GM12878 (cell line): ENCODE measurements around the gene OR10Z1. TPM values are rescaled to one million over a fixed set of nuclear protein-coding genes. Genes with fewer than 3 reads are reported as not detected.
A peak's percentile ranks its signal among the peaks of the same experiment; 100 is the strongest.

ENCODE experiments used
- ATAC-seq: fragments of 200-7000 bp; cut with Tn5 transposase; 3 replicates; pipeline ENCODE4 v1.9.1; 2020; ENCODE audit warnings: mild to moderate bottlenecking, moderate library complexity
- BruUV-seq: library from RNA; stranded (reverse); fragments of 400-500 nt; replicated peaks from 2 replicates; lab custom pipeline; 2021; lab: Mats Ljungman, UMichigan
- CTCF ChIA-PET: fragments of 300-600 bp; sonication (Branson Sonifier 250); formaldehyde crosslinking; extraction: SDS; loops from one replicate; lab custom pipeline; 2021; ENCODE audit warnings: inconsistent platforms; lab: Yijun Ruan, JAX
- POLR2A ChIA-PET: fragments of 350-600 bp; formaldehyde crosslinking; extraction: SDS; loops from one replicate; lab custom pipeline; 2021; ENCODE audit warnings: inconsistent platforms; lab: Charles Lee
- RAD21 ChIA-PET: fragments of 300-600 bp; sonication (Branson Sonifier 250); formaldehyde crosslinking; loops from one replicate; lab custom pipeline; 2023; ENCODE audit warnings: antibody characterized with exemption; ENCODE audit not compliant: unreplicated experiment; lab: Charles Lee
- SMC1A ChIA-PET: fragments of 300-600 bp; sonication (Branson Sonifier 250); formaldehyde crosslinking; loops from one replicate; lab custom pipeline; 2023; ENCODE audit not compliant: unreplicated experiment, uncharacterized antibody; lab: Charles Lee
- DNase-seq: peaks from one replicate; pipeline ENCODE4 v3.0.0-alpha.2; 2011; ENCODE audit warnings: low read depth, low spot score
- FAIRE-seq: peaks from 3 replicates; lab custom pipeline; 2011; peaks lifted over from hg19 to GRCh38; lab: Jason Lieb, UNC
- H2AFZ ChIP-seq: 2 replicates; pipeline ENCODE4 v1.6.0; 2011; ENCODE audit warnings: low read depth, low read length, control low read depth; ENCODE audit not compliant: control insufficient read depth
- H3K27ac ChIP-seq: 2 replicates; pipeline ENCODE4 v1.5.1; 2011; ENCODE audit warnings: control low read depth; ENCODE audit not compliant: control insufficient read depth, insufficient read depth
- H3K27me3 ChIP-seq, 2 experiments: replicated peaks in 1 of 2; 2 replicates each; pipeline versions ENCODE4 v1.6.0 to v1.6.1; 2011; ENCODE audit warnings: low read length in 1 of 2; ENCODE audit not compliant: control insufficient read depth in 2 of 2, insufficient read depth in 2 of 2
- H3K36me3 ChIP-seq, 2 experiments: 2 replicates each; pipeline ENCODE4 v1.5.1; 2011; ENCODE audit warnings: low read length in 1 of 2; ENCODE audit not compliant: control insufficient read depth in 2 of 2, insufficient read depth in 2 of 2
- H3K4me1 ChIP-seq: 2 replicates; pipeline ENCODE4 v1.6.1; 2011; ENCODE audit warnings: mild to moderate bottlenecking, low read length, moderate library complexity, mixed read lengths; ENCODE audit not compliant: control insufficient read depth, insufficient read depth
- H3K4me2 ChIP-seq: 2 replicates; pipeline ENCODE4 v1.6.0; 2011; ENCODE audit warnings: control low read depth; ENCODE audit not compliant: control insufficient read depth, insufficient read depth
- H3K4me3 ChIP-seq: fragments of 200-600 bp; sonication (generic); 2 replicates; pipeline ENCODE4 v1.5.1; 2016
- H3K79me2 ChIP-seq: 2 replicates; pipeline ENCODE4 v1.6.0; 2011; ENCODE audit warnings: low read length; ENCODE audit not compliant: control insufficient read depth, insufficient read depth
- H3K9ac ChIP-seq: 2 replicates; pipeline ENCODE4 v1.8.0; 2011; ENCODE audit warnings: low read length, control low read depth, mixed read lengths; ENCODE audit not compliant: control insufficient read depth, insufficient read depth
- H3K9me3 ChIP-seq: replicated peaks from 3 replicates; pipeline ENCODE4 v1.5.1; 2011; ENCODE audit warnings: mild to moderate bottlenecking, low read length; ENCODE audit not compliant: control insufficient read depth, insufficient read depth
- H4K20me1 ChIP-seq: 2 replicates; pipeline ENCODE4 v1.6.0; 2011; ENCODE audit not compliant: control insufficient read depth, insufficient read depth
- CEBPB ChIP-seq, 2 experiments: fragments of 150-350 bp in 1 of 2; IDR thresholded peaks; 2 replicates each; pipeline ENCODE4 v1.6.1; 2012 to 2014; ENCODE audit warnings: low read depth in 2 of 2, low read length in 2 of 2, borderline replicate concordance in 1 of 2, inconsistent platforms in 1 of 2
- CREM ChIP-seq: IDR thresholded peaks from 2 replicates; pipeline ENCODE4 v1.6.1; 2014; ENCODE audit warnings: antibody characterized with exemption, low read depth
- EP300 ChIP-seq, 2 experiments: fragments of 150-350 bp in 1 of 2; IDR thresholded peaks; 2 replicates each; pipeline ENCODE4 v1.6.1; 2011 to 2012; ENCODE audit warnings: low read depth in 2 of 2, low read length in 2 of 2, borderline replicate concordance in 1 of 2, improper control_type of control experiment in 1 of 2, inconsistent platforms in 1 of 2; ENCODE audit not compliant: control insufficient read depth in 1 of 2
- ETV6 ChIP-seq, 2 experiments: fragments of 450-650 bp in 1 of 2; IDR thresholded peaks in 1 of 2; conservative IDR thresholded peaks in 1 of 2; 2 replicates each; pipeline ENCODE4 v1.6.1; 2014; ENCODE audit warnings: antibody characterized with exemption in 1 of 2, borderline replicate concordance in 1 of 2, low read depth in 1 of 2, mild to moderate bottlenecking in 1 of 2, moderate library complexity in 1 of 2
- FOXM1 ChIP-seq: IDR thresholded peaks from 2 replicates; pipeline ENCODE4 v1.6.1; 2012; ENCODE audit warnings: low read depth, mild to moderate bottlenecking, inconsistent platforms, low read length, moderate library complexity
- HCFC1 ChIP-seq: fragments of 150-350 bp; IDR thresholded peaks from 2 replicates; pipeline ENCODE4 v1.6.1; 2014; ENCODE audit warnings: low read length
- HDAC2 ChIP-seq: fragments of 200-600 bp; sonication (generic); IDR thresholded peaks from 2 replicates; pipeline ENCODE4 v1.6.1; 2017
- HDGF ChIP-seq: fragments of 450-650 bp; IDR thresholded peaks from 2 replicates; pipeline ENCODE4 v1.6.1; 2016; ENCODE audit warnings: antibody characterized with exemption
- IKZF2 ChIP-seq, 2 experiments: fragments of 450-650 bp; IDR thresholded peaks; 2 replicates each; pipeline ENCODE4 v1.6.1; 2017; ENCODE audit warnings: mild to moderate bottlenecking in 2 of 2, moderate library complexity in 2 of 2
- MAX ChIP-seq: IDR thresholded peaks from 2 replicates; pipeline ENCODE4 v1.6.1; 2012; ENCODE audit warnings: low read depth, low read length, improper control_type of control experiment
- PKNOX1 ChIP-seq: fragments of 450-650 bp; IDR thresholded peaks from 2 replicates; pipeline ENCODE4 v1.6.1; 2016; ENCODE audit warnings: mild to moderate bottlenecking
- POLR2A ChIP-seq: IDR thresholded peaks from 2 replicates; pipeline ENCODE4 v1.6.1; 2011; ENCODE audit warnings: low read depth, mild to moderate bottlenecking, low read length
- SPI1 ChIP-seq: IDR thresholded peaks from 2 replicates; pipeline ENCODE4 v1.6.1; 2011; ENCODE audit warnings: low read depth, mild to moderate bottlenecking, low read length, moderate library complexity, borderline replicate concordance; ENCODE audit not compliant: insufficient read depth
- WRNIP1 ChIP-seq: IDR thresholded peaks from 2 replicates; pipeline ENCODE4 v1.6.1; 2011; ENCODE audit warnings: low read depth, low read length, improper control_type of control experiment, borderline replicate concordance
- WGBS: methylation state at CpG from one replicate; pipeline ENCODE4 v1.1.6; 2016; ENCODE audit warnings: low lambda C conversion rate; ENCODE audit not compliant: insufficient replicate concordance, insufficient coverage; ENCODE audit errors: missing lambda C conversion rate; 5-methylcytosine and 5-hydroxymethylcytosine counted together
- in situ Hi-C: fragments of 300-500 bp; cut with MboI; formaldehyde crosslinking; loops from 9 replicates; pipeline ENCODE4 v1.14.3; 2018; ENCODE audit warnings: mixed read lengths
- intact Hi-C: fragments of 100-400 bp; cut with micrococcal nuclease; formaldehyde crosslinking; loops from one replicate; pipeline ENCODE4 v1.14.2; 2022; ENCODE audit not compliant: unreplicated experiment
- polyA plus RNA-seq, 11 experiments: library from polyadenylated mRNA; depleted of rRNA in 4 of 11; unstranded in 6 of 11; stranded (reverse) in 5 of 11; fragments of >200 nt; fragmentation: Nextera tagmentation in 4 of 11; fragmentation: Illumina TruSeq in 1 of 11; extraction: Ambion mirVana in 4 of 11; extraction: Trizol in 1 of 11; gene quantifications; 1 replicate in 1 of 11; 2 replicates in 10 of 11; pipeline versions ENCODE4 v1.2.1 to v1.2.3, GENCODE V29; 2011 to 2016; ENCODE audit warnings: inconsistent platforms in 2 of 11, missing spikeins in 2 of 11, low read depth in 1 of 11
- total RNA-seq, 4 experiments: library from RNA; depleted of rRNA in 3 of 4; stranded (reverse); fragments of >200 nt in 3 of 4; fragmentation: Illumina TruSeq in 1 of 4; extraction: Trizol in 1 of 4; gene quantifications; 2 replicates each; pipeline versions ENCODE4 v1.2.1 to v1.2.3, GENCODE V29; 2013 to 2021
- TF ChIP-seq, protein P1 (sequence below): fragments of 450-650 bp; IDR thresholded peaks from 2 replicates; pipeline ENCODE4 v1.6.1; 2017; ENCODE audit warnings: mild to moderate bottlenecking

The OR10Z1 gene
- total and polyA plus RNA-seq, 10 of the 15 experiments (the other 5 are each of a cell fraction or from before 2014, with no cell fraction given) = not detected

DNA sequence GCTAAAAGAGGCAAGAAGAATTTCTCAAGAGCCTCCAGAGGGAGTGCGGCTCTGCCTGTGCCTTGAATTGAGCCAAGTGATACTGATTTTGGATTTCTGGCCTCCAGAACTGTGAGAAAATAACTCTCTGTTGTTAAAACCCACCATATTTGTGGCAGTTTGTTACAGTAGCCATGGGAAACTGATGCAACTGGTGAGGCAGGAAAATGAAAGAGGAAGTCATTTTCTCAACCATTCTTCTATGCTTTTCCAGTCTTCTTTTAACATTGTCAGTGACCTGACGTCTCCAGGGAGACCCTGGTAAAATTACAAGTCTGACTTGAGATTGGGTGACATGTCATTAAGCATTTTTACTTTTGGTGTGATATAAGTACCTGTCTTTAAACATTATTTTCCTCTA, 40.5 kb upstream of the OR10Z1 start:
- Histone ChIP-seq H3K27ac (no peak overlapping the region), H3K9ac (no peak overlapping the region), H3K36me3 (no peaks in the 10 kb centered on the region), H2AFZ (no peak overlapping the region), H3K4me1 (no peaks in the 10 kb centered on the region), H3K9me3 (no peaks in the 10 kb centered on the region), H3K79me2 (no peaks in the 10 kb centered on the region), H3K4me3 (no peak overlapping the region), H4K20me1 (no peaks in the 10 kb centered on the region), H3K4me2 (no peak overlapping the region), H3K27me3 (no peaks in the 10 kb centered on the region)
- in situ Hi-C loops (no loop called here), intact Hi-C loops (no loop called here)
- POLR2A ChIA-PET = no interaction called here
- ATAC-seq = no peak
- DNase-seq = no peak
- WGBS = 47% methylated on average over 2 of the region's 2 CpGs
- CTCF ChIA-PET = no interaction called here
- no TSS peak for BruUV-seq
- SMC1A ChIA-PET = no interaction called here
- RAD21 ChIA-PET = no interaction called here
- TF ChIP-seq SPI1 (peak; percentile 16; the same call in 1 of the 2 replicates), HCFC1 (no peak)
- FAIRE-seq = no peak

DNA sequence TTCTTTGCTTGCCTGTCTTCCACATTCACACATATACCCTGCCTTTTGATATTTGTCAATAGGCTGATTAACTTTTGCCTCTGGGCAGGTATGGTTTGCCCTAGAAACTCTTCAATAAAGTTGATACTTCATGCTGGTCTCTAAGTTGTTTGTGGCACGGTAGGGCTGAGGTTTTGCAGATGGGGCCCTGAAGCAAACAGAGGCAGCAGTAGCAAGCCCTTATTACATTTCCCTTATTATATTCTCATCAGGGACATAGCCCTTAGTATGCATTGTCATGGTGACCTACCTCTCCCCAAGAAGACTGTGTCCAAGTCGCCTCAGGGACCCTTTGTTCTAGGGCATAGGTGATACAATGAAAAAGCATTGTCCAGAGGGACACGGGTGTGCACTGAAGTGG, 34.6 kb upstream of the OR10Z1 start, which contains the start of gene OR6P1:
Gene OR6P1 (minus strand): TSS at position 101 of the 400 bp plus-strand sequence. CDS start 6,976 bp downstream, outside the sequence.
- Histone ChIP-seq H3K36me3 (no peaks in the 10 kb centered on the region), H3K4me1 (no peaks in the 10 kb centered on the region), H3K27me3 (no peaks in the 10 kb centered on the region; a peak in 1 of 4 replicates), H3K79me2 (no peaks in the 10 kb centered on the region), H3K4me3 (no peak within 1 kb of the TSS), H3K4me2 (no peak within 1 kb of the TSS), H3K27ac (no peak within 1 kb of the TSS), H4K20me1 (no peaks in the 10 kb centered on the region), H3K9ac (no peak within 1 kb of the TSS), H3K9me3 (no peaks in the 10 kb centered on the region), H2AFZ (no peak within 1 kb of the TSS)
- TF ChIP-seq IKZF2 (IDR thresholded peaks at IDR 0.05) (no peak), POLR2A (no peak), MAX (no peak), HDAC2 (no peak), CEBPB (IDR thresholded peaks at IDR 0.05; ENCODE audit: borderline replicate concordance in 1 of 2, low read depth in 2 of 2, low read length in 2 of 2) (no peak), HCFC1 (no peak), HDGF (no peak), WRNIP1 (no peak), ETV6 (conservative IDR thresholded peaks at IDR 0.05 in 1 of 2, IDR thresholded peaks at IDR 0.05 in 1 of 2; ENCODE audit: borderline replicate concordance in 1 of 2, low read depth in 1 of 2) (no peak), CREM (no peak), PKNOX1 (no peak), FOXM1 (no peak), EP300 (IDR thresholded peaks at IDR 0.05; ENCODE audit: borderline replicate concordance in 1 of 2, control insufficient read depth in 1 of 2, low read depth in 2 of 2, low read length in 2 of 2) (no peak)
- TF ChIP-seq, protein P1, sequence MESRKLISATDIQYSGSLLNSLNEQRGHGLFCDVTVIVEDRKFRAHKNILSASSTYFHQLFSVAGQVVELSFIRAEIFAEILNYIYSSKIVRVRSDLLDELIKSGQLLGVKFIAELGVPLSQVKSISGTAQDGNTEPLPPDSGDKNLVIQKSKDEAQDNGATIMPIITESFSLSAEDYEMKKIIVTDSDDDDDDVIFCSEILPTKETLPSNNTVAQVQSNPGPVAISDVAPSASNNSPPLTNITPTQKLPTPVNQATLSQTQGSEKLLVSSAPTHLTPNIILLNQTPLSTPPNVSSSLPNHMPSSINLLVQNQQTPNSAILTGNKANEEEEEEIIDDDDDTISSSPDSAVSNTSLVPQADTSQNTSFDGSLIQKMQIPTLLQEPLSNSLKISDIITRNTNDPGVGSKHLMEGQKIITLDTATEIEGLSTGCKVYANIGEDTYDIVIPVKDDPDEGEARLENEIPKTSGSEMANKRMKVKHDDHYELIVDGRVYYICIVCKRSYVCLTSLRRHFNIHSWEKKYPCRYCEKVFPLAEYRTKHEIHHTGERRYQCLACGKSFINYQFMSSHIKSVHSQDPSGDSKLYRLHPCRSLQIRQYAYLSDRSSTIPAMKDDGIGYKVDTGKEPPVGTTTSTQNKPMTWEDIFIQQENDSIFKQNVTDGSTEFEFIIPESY = no peak
- ChIA-PET SMC1A (no interaction called here), RAD21 (no interaction called here), POLR2A (no interaction called here), CTCF (no interaction called here)
- DNase-seq (no peak), ATAC-seq (no peak), FAIRE-seq (no peak)
- intact Hi-C loops (no loop called here), in situ Hi-C loops (no loop called here)
- BruUV-seq = no TSS peak
- 30% methylated on average over 3 of the region's 3 CpGs for WGBS
